HEK293T (cell line): Measurements from ENCODE around the gene FRMPD2.

Experiments used
- ARNT ChIP-seq: fragments of 450-650 bp; IDR thresholded peaks from 2 replicates; pipeline ENCODE4 v1.6.1; 2017; ENCODE audit warnings: mild to moderate bottlenecking
- BHLHE40 ChIP-seq: fragments of 450-650 bp; IDR thresholded peaks from 2 replicates; pipeline ENCODE4 v1.6.1; 2016; ENCODE audit warnings: mild to moderate bottlenecking, moderate library complexity, borderline replicate concordance
- ELF4 ChIP-seq: fragments of 450-650 bp; IDR thresholded peaks from 2 replicates; pipeline ENCODE4 v1.6.1; 2017; ENCODE audit warnings: antibody characterized with exemption
- FOXA1 ChIP-seq: fragments of 450-650 bp; IDR thresholded peaks from 2 replicates; pipeline ENCODE4 v1.6.1; 2016; ENCODE audit warnings: mild to moderate bottlenecking
- FOXK2 ChIP-seq: fragments of 450-650 bp; IDR thresholded peaks from 2 replicates; pipeline ENCODE4 v1.6.1; 2016; ENCODE audit warnings: mild to moderate bottlenecking
- FOXM1 ChIP-seq: fragments of 450-650 bp; IDR thresholded peaks from 2 replicates; pipeline ENCODE4 v1.6.1; 2017; ENCODE audit warnings: mild to moderate bottlenecking, borderline replicate concordance
- HDGF ChIP-seq: fragments of 450-650 bp; IDR thresholded peaks from 2 replicates; pipeline ENCODE4 v1.6.1; 2017; ENCODE audit warnings: antibody characterized with exemption, borderline replicate concordance
- NFRKB ChIP-seq: fragments of 450-650 bp; IDR thresholded peaks from 2 replicates; pipeline ENCODE4 v1.6.1; 2016; ENCODE audit warnings: mild to moderate bottlenecking, moderate library complexity
- SP1 ChIP-seq: fragments of 450-650 bp; IDR thresholded peaks from 2 replicates; pipeline ENCODE4 v1.6.1; 2017
- SUZ12 ChIP-seq: fragments of 450-650 bp; IDR thresholded peaks from 2 replicates; pipeline ENCODE4 v1.6.1; 2016; ENCODE audit warnings: mild to moderate bottlenecking
- TARDBP ChIP-seq: fragments of 450-650 bp; IDR thresholded peaks from 2 replicates; pipeline ENCODE4 v1.6.1; 2016
- ZNF384 ChIP-seq: fragments of 450-650 bp; IDR thresholded peaks from 2 replicates; pipeline ENCODE4 v1.6.1; 2016

DNA sequence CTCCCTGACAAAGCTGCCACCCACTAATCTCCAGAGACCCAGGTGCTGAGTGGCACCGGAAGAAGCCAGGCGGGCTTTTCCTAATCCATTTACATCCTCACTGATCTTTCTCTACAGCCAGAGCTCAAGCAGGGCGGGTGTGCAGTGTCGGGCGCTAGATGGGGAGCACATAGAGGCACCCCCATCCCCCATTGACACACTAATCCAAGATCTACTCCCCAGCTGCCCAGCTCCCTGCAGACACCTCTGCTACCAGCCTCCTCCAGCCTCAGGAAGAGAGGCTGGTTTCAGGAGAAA is 22.2 kb downstream of the FRMPD2 start:
- TF ChIP-seq SUZ12 (no peak), HDGF (no peak), ELF4 (no peak), NFRKB (no peak), BHLHE40 (no peak), SP1 (no peak), ZNF384 (no peak), ARNT (no peak), FOXM1 (no peak), FOXA1 (no peak), TARDBP (no peak), FOXK2 (no peak)
